Endothelial cell of umbilical vein (primary cell): ENCODE measurements around the gene UBE2K. TPM values are rescaled to one million over a fixed set of nuclear protein-coding genes. Genes with fewer than 3 reads are reported as not detected.

Source experiments
- BruUV-seq: library from RNA; stranded (reverse); fragments of 400-500 nt; replicated peaks from 2 replicates; lab custom pipeline; 2021; lab: Mats Ljungman, UMichigan
- CTCF ChIA-PET: fragments of 300-600, 350-600 bp; sonication (Branson Sonifier 250); formaldehyde crosslinking; loops from one replicate; lab custom pipeline; 2021; ENCODE audit warnings: antibody characterized with exemption, inconsistent platforms; lab: Charles Lee
- POLR2A ChIA-PET: fragments of 300-600, 350-600 bp; sonication (Branson Sonifier 250); formaldehyde crosslinking; loops from one replicate; lab custom pipeline; 2021; ENCODE audit warnings: antibody characterized with exemption, inconsistent platforms; lab: Charles Lee
- DNase-seq: peaks from one replicate; pipeline ENCODE4 v3.0.0-alpha.2; 2011; ENCODE audit warnings: low read depth, low spot score
- FAIRE-seq: peaks from 2 replicates; lab custom pipeline; 2011; peaks lifted over from hg19 to GRCh38; lab: Jason Lieb, UNC
- H2AFZ ChIP-seq: 2 replicates; pipeline ENCODE4 v1.6.0; 2012; ENCODE audit warnings: low read depth, low read length, control low read depth, inconsistent platforms
- H3K27ac ChIP-seq: 2 replicates; pipeline ENCODE4 v1.5.1; 2011; ENCODE audit warnings: low read depth, mild to moderate bottlenecking, control low read depth, low read length, moderate library complexity; ENCODE audit not compliant: insufficient read depth
- H3K27me3 ChIP-seq, 2 experiments: 2 replicates each; pipeline versions ENCODE4 v1.6.0 to v1.6.1; 2011; ENCODE audit warnings: low read length in 2 of 2, mixed read lengths in 1 of 2; ENCODE audit not compliant: control insufficient read depth in 2 of 2, insufficient read depth in 2 of 2
- H3K36me3 ChIP-seq, 2 experiments: 2 replicates in 1 of 2; 3 replicates in 1 of 2; pipeline ENCODE4 v1.5.1; 2011; ENCODE audit warnings: low read length in 2 of 2, mild to moderate bottlenecking in 1 of 2, moderate library complexity in 1 of 2; ENCODE audit not compliant: control insufficient read depth in 2 of 2, insufficient read depth in 2 of 2; ENCODE audit errors: extremely low read depth in 1 of 2
- H3K4me1 ChIP-seq: 3 replicates; pipeline ENCODE4 v1.5.1; 2011; ENCODE audit warnings: mild to moderate bottlenecking, low read length; ENCODE audit not compliant: control insufficient read depth, insufficient read depth; ENCODE audit errors: extremely low read depth
- H3K4me2 ChIP-seq: 2 replicates; pipeline ENCODE4 v1.6.1; 2011; ENCODE audit warnings: low read length, control low read depth, mixed read lengths; ENCODE audit not compliant: insufficient read depth
- H3K4me3 ChIP-seq, 3 experiments: fragments of 200-600 bp in 1 of 3; sonication (generic), shearing (Covaris generic) in 1 of 3; replicated peaks in 1 of 3; 2 replicates each; pipeline ENCODE4 v1.5.1; 2011 to 2016; ENCODE audit warnings: control low read depth in 3 of 3, low read length in 3 of 3, mild to moderate bottlenecking in 2 of 3, inconsistent platforms in 1 of 3, low read depth in 1 of 3, moderate library complexity in 1 of 3; ENCODE audit not compliant: insufficient read depth in 1 of 3
- H3K79me2 ChIP-seq: 2 replicates; pipeline ENCODE4 v1.6.0; 2012; ENCODE audit warnings: low read length, inconsistent platforms; ENCODE audit not compliant: control insufficient read depth, insufficient read depth
- H3K9ac ChIP-seq: replicated peaks from 2 replicates; pipeline ENCODE3; 2011; ENCODE audit warnings: low read length, control low read depth; ENCODE audit not compliant: insufficient read depth; ENCODE audit errors: extremely low read depth
- H3K9me1 ChIP-seq: replicated peaks from 3 replicates; pipeline ENCODE4 v1.6.0; 2011; ENCODE audit warnings: mild to moderate bottlenecking, low read length; ENCODE audit not compliant: control insufficient read depth, insufficient read depth; ENCODE audit errors: extremely low read depth
- H3K9me3 ChIP-seq: replicated peaks from 2 replicates; pipeline ENCODE4 v1.5.1; 2012; ENCODE audit warnings: low read length, inconsistent platforms; ENCODE audit not compliant: control insufficient read depth, insufficient read depth
- H4K20me1 ChIP-seq: replicated peaks from 2 replicates; pipeline ENCODE3; 2011; ENCODE audit warnings: mild to moderate bottlenecking, low read length; ENCODE audit not compliant: control insufficient read depth, insufficient read depth; ENCODE audit errors: extremely low read depth
- CTCF ChIP-seq, 2 donors: IDR thresholded peaks; 1 replicate in 1 of 2; 2 replicates in 1 of 2; pipeline ENCODE4 v1.5.1; 2011; ENCODE audit warnings: low read length in 2 of 2, mild to moderate bottlenecking in 2 of 2, moderate library complexity in 2 of 2, control low read depth in 1 of 2, inconsistent platforms in 1 of 2, low read depth in 1 of 2; ENCODE audit not compliant: insufficient read depth in 1 of 2; ENCODE audit errors: extremely low read depth in 1 of 2
- EZH2 ChIP-seq: IDR thresholded peaks from 2 replicates; pipeline ENCODE4 v1.6.1; 2012; ENCODE audit warnings: borderline replicate concordance, low read depth, mild to moderate bottlenecking, moderate library complexity, low read length, inconsistent platforms; ENCODE audit not compliant: severe bottlenecking
- FOS ChIP-seq: IDR thresholded peaks from 2 replicates; pipeline ENCODE4 v1.6.1; 2011; ENCODE audit warnings: mild to moderate bottlenecking, low read length, moderate library complexity, borderline replicate concordance; ENCODE audit not compliant: insufficient read depth
- GATA2 ChIP-seq: IDR thresholded peaks from 2 replicates; pipeline ENCODE4 v1.7.0; 2011; ENCODE audit warnings: low read depth, mild to moderate bottlenecking, moderate library complexity, mixed read lengths, low read length; ENCODE audit not compliant: insufficient read length, insufficient read depth
- JUN ChIP-seq: IDR thresholded peaks from 2 replicates; pipeline ENCODE4 v1.6.1; 2011; ENCODE audit warnings: borderline replicate concordance, low read depth; ENCODE audit not compliant: insufficient read length, insufficient read depth
- MAX ChIP-seq: IDR thresholded peaks from 2 replicates; pipeline ENCODE4 v1.6.1; 2011; ENCODE audit not compliant: insufficient read depth, insufficient read length
- MYC ChIP-seq: IDR thresholded peaks from one replicate; pipeline ENCODE4 v1.6.1; 2011; ENCODE audit warnings: mild to moderate bottlenecking, low read depth, low read length
- POLR2A ChIP-seq: IDR thresholded peaks from 2 replicates; pipeline ENCODE4 v1.6.1; 2012; ENCODE audit warnings: low read depth, mild to moderate bottlenecking, control low read depth, low read length
- POLR2AphosphoS5 ChIP-seq: IDR thresholded peaks from 2 replicates; pipeline ENCODE4 v1.6.1; 2012; ENCODE audit warnings: low read depth, mild to moderate bottlenecking, control low read depth, low read length, moderate library complexity; ENCODE audit not compliant: insufficient read depth
- dilution Hi-C: fragments of 300-500 bp; cut with MboI; formaldehyde crosslinking; loops from one replicate; pipeline ENCODE4 v1.15.0; 2019; ENCODE audit warnings: low sequenced_read_pairs; ENCODE audit not compliant: extremely low pct_ligation_motif_present
- intact Hi-C: fragments of 100-400 bp; cut with micrococcal nuclease; formaldehyde crosslinking; loops from one replicate; pipeline ENCODE4 v1.10.0; 2022
- polyA plus RNA-seq, 4 experiments: library from polyadenylated mRNA; depleted of rRNA in 3 of 4; stranded (reverse) in 3 of 4; unstranded in 1 of 4; fragments of >200 nt; gene quantifications; 2 replicates each; pipeline versions ENCODE4 v1.2.1 to v1.2.3, GENCODE V29; 2011 to 2012; ENCODE audit warnings: missing spikeins in 1 of 4
- total RNA-seq: library from RNA; stranded (reverse); gene quantifications from 2 replicates; pipeline ENCODE4 v1.2.3, GENCODE V29; 2021

UBE2K gene
- total and polyA plus RNA-seq, 2 donors (not counting 3 experiments of a cell fraction or from before 2014, with no cell fraction given): 32.5 to 97.8 TPM

DNA sequence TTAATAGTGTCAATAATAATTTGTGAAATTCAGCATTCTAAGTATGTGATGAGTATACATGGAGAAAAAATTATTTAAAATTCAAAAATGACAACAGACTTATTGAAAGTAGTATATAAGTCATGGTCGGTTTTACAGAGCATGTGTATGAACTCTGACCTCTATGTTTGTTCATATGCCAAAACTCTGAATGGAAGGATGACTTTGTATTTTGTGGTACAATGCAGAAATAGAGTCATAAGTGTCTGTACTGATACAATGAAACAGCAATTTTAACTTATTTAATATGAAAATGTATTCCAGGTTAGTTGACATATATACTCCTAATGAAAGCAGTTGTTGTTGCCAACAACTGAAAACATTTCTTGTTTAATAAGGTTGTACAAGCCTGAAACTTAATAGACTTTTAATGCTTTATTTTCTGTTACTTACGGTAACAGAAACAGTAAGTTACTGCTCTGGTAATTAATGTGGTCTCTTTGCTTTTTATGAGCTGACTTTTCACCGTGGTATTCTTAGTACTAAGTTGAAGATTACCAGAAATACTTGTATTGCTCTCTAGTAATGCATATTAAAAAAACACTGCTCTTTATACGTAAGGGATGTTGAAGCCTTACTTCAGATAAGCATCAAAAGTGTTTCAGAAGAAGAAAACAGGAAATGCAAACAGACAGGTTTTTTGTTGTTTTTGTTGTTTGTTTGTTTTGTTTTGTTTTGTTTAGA is 1.9 kb downstream of the UBE2K start:
- intact Hi-C loops (loop anchor here (2.0 to 5.0 kb wide), 7 partner anchors 61 to 617 kb away; partner anchors contain the start of genes N4BP2, SMIM14 and UGDH), dilution Hi-C loops (no loop called here)
- peaks cover 21% of the 10 kb centered on the region for H3K4me1 ChIP-seq
- H2AFZ ChIP-seq: no peak overlapping the region
- TF ChIP-seq POLR2A (no peak), POLR2AphosphoS5 (no peak), MYC (no peak), EZH2 (no peak), JUN (no peak), CTCF (IDR thresholded peaks at IDR 0.05; ENCODE audit: extremely low read depth in 1 of 2, insufficient read depth in 1 of 2, low read depth in 1 of 2, low read length in 2 of 2) (no peak), MAX (no peak), GATA2 (no peak), FOS (no peak)
- FAIRE-seq: peak; percentile 76
- peak; percentile 65 for DNase-seq
- H3K9me3 ChIP-seq: no peaks in the 10 kb centered on the region
- H4K20me1 ChIP-seq: peaks cover 14% of the 10 kb centered on the region
- H3K4me2 ChIP-seq: peak overlapping the region; percentile 100
- peak overlapping the region; percentile 69 for H3K9ac ChIP-seq
- no TSS peak for BruUV-seq
- ChIA-PET CTCF (interaction anchor here (1.2 kb wide), 1 partner anchor 11 kb away, joined by 4 read pairs; no protein-coding TSS in a partner anchor), POLR2A (no interaction called here)
- no peaks in the 10 kb centered on the region for H3K9me1 ChIP-seq
- H3K27ac ChIP-seq: peak overlapping the region; percentile 80
- peaks cover 0 to 4% of the 10 kb centered on the region in 2 experiments for H3K36me3 ChIP-seq
- no peaks in the 10 kb centered on the region for H3K27me3 ChIP-seq
- H3K79me2 ChIP-seq: peaks cover 68% of the 10 kb centered on the region
- H3K4me3 ChIP-seq: peak overlapping the region; percentile 2 to 97 (median 39)
